Ishikawa (cell line): ENCODE data around the gene CHMP6.

ENCODE experiments used
- CEBPB ChIP-seq: IDR thresholded peaks from 2 replicates; pipeline ENCODE4 v1.6.1; 2012
- CREB1 ChIP-seq: IDR thresholded peaks from 2 replicates; pipeline ENCODE4 v1.6.1; 2012; ENCODE audit warnings: low read depth
- EGR1 ChIP-seq: IDR thresholded peaks from 2 replicates; pipeline ENCODE4 v1.6.1; 2012
- EP300 ChIP-seq: IDR thresholded peaks from 2 replicates; pipeline ENCODE4 v1.6.1; 2012; ENCODE audit warnings: borderline replicate concordance
- FOXM1 ChIP-seq: IDR thresholded peaks from 2 replicates; pipeline ENCODE4 v1.6.1; 2012; ENCODE audit warnings: low read depth, borderline replicate concordance
- MAX ChIP-seq: IDR thresholded peaks from 2 replicates; pipeline ENCODE4 v1.6.1; 2012
- NFIC ChIP-seq: IDR thresholded peaks from 2 replicates; pipeline ENCODE4 v1.6.1; 2012
- RAD21 ChIP-seq: IDR thresholded peaks from 2 replicates; pipeline ENCODE4 v1.6.1; 2012; ENCODE audit warnings: low read depth
- REST ChIP-seq: IDR thresholded peaks from 2 replicates; pipeline ENCODE4 v1.6.1; 2012; ENCODE audit warnings: low read depth, mild to moderate bottlenecking
- TAF1 ChIP-seq: IDR thresholded peaks from 2 replicates; pipeline ENCODE4 v1.6.1; 2012; ENCODE audit warnings: low read depth, mild to moderate bottlenecking
- TCF12 ChIP-seq: IDR thresholded peaks from 2 replicates; pipeline ENCODE4 v1.6.1; 2012; ENCODE audit warnings: low read depth
- TEAD4 ChIP-seq: IDR thresholded peaks from 2 replicates; pipeline ENCODE4 v1.6.1; 2012
- USF1 ChIP-seq: IDR thresholded peaks from 2 replicates; pipeline ENCODE4 v1.6.1; 2012
- YY1 ChIP-seq: IDR thresholded peaks from 2 replicates; pipeline ENCODE4 v1.6.1; 2012; ENCODE audit warnings: low read depth
- ZBTB7A ChIP-seq: IDR thresholded peaks from 2 replicates; pipeline ENCODE4 v1.6.1; 2012; ENCODE audit warnings: low read depth

The CHMP6 gene

GRCh38 chr17:81032641-81033480 is 41.2 kb downstream of the CHMP6 start:
- TF ChIP-seq REST: no peak
- no peak for TF ChIP-seq NFIC
- no peak for TF ChIP-seq RAD21
- TF ChIP-seq TAF1: no peak
- no peak for TF ChIP-seq CEBPB
- TF ChIP-seq EGR1: no peak
- no peak for TF ChIP-seq YY1
- TF ChIP-seq MAX: no peak
- no peak for TF ChIP-seq ZBTB7A
- no peak for TF ChIP-seq TCF12
- TF ChIP-seq CREB1: no peak
- TF ChIP-seq EP300: no peak
- no peak for TF ChIP-seq TEAD4
- TF ChIP-seq USF1: no peak
- no peak for TF ChIP-seq FOXM1

GRCh38 chr17:81033535-81034167 is 42.0 kb downstream of the CHMP6 start:
- TF ChIP-seq REST (no peak), NFIC (no peak), USF1 (no peak), EP300 (no peak), MAX (no peak), EGR1 (no peak), ZBTB7A (no peak), CEBPB (no peak), TCF12 (no peak), CREB1 (no peak), TAF1 (no peak), FOXM1 (no peak), YY1 (no peak), RAD21 (no peak), TEAD4 (no peak)

- TF ChIP-seq USF1 (no peak), ZBTB7A (peak; percentile 83)
Observed at GRCh38 chr17:81034168-81034777, 42.6 kb downstream of the CHMP6 start.

GRCh38 chr17:81034779-81035520 is 43.3 kb downstream of the CHMP6 start, which contains the start of gene BAIAP2:
Gene BAIAP2, plus strand, starts transcription at chr17:81035151. Its CDS starts 104 bp downstream, at chr17:81035255.
- TF ChIP-seq EGR1 (peak; percentile 32; the same call in 1 of the 2 replicates), TEAD4 (peak; percentile 43; the same call in 1 of the 2 replicates), CEBPB (no peak; the same call in 1 of the 2 replicates), MAX (peak; percentile 15; the same call in 1 of the 2 replicates), REST (no peak; the same call in 1 of the 2 replicates), RAD21 (peak; percentile 12; the same call in 1 of the 2 replicates), USF1 (peak; percentile 6; the same call in 1 of the 2 replicates), TCF12 (peak; percentile 50; the same call in 1 of the 2 replicates), YY1 (peak; percentile 61; the same call in 1 of the 2 replicates), TAF1 (peak; percentile 93)
